ENCODE measurements around the gene BTN1A1.

BTN1A1 gene

DNA sequence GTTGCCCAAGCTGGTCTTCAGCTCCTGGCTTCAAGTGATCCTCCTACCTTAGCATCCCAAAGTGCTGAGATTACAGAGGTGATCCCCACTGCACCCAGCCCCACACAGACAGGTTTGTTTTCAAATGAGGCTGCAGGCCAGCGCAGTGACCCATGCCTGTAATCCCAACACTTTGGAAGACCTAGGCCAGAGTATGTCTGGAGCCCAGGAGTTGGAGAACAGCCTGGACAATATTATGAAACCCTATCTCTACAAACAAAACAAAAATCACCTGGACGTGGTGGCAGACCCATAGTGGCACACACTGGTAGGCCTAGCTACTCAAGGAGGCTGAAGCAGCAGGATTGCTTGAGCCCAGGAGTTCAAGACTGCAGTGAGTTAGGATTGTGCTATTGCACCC, 30.1 kb downstream of the BTN1A1 start:
- H3K27ac ChIP-seq: no peak overlapping the region
- TF ChIP-seq, protein P1, sequence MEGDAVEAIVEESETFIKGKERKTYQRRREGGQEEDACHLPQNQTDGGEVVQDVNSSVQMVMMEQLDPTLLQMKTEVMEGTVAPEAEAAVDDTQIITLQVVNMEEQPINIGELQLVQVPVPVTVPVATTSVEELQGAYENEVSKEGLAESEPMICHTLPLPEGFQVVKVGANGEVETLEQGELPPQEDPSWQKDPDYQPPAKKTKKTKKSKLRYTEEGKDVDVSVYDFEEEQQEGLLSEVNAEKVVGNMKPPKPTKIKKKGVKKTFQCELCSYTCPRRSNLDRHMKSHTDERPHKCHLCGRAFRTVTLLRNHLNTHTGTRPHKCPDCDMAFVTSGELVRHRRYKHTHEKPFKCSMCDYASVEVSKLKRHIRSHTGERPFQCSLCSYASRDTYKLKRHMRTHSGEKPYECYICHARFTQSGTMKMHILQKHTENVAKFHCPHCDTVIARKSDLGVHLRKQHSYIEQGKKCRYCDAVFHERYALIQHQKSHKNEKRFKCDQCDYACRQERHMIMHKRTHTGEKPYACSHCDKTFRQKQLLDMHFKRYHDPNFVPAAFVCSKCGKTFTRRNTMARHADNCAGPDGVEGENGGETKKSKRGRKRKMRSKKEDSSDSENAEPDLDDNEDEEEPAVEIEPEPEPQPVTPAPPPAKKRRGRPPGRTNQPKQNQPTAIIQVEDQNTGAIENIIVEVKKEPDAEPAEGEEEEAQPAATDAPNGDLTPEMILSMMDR (conservative IDR thresholded peaks at IDR 0.05): no peak

- peak overlapping the region; percentile 70; the same call in 1 of the 2 replicates for H3K27ac ChIP-seq
- TF ChIP-seq, protein P1 (conservative IDR thresholded peaks at IDR 0.05): no peak
Observed at GRCh38 chr6:26531897-26532296, 31.8 kb downstream of the BTN1A1 start.

DNA sequence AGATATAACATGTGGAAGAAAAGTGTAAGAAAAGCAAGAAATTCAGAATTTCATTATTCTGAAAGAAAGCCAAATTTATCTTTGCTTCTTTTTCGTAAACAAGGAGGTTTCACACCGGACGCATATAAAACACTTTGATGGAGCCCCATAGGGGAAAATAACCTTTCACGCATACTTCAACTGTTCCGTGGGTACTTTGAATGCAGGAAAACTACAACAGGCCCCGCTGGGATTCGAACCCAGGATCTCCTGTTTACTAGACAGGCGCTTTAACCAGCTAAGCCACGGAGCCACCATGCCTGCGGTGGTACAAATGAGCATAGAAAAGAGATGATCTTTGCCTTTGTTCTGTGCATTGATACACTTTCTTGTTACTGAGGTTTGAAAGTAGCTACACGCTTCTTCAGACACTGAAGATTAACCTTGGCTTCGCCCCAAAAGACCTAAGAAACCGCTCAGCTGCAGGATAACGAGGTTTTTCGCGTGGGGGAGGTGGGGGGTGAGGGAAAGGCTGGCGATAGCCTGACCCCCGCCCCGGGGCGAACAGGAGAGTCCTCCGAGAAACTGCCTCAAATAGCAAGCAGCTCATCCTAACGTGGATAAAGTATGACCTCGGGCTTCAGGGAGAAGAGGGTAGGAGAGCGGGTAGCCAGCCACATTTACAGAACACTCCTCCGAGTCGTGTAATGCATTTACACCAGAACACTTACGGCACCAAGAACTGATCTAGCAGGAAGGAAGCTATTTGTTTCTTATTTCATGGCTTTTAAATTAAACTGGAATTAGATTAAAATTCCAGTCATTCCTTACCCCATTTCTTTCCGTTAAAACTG, 32.8 kb downstream of the BTN1A1 start:
- H3K27ac ChIP-seq: peak overlapping the region; percentile 70
- TF ChIP-seq, protein P1 (conservative IDR thresholded peaks at IDR 0.05): no peak

DNA sequence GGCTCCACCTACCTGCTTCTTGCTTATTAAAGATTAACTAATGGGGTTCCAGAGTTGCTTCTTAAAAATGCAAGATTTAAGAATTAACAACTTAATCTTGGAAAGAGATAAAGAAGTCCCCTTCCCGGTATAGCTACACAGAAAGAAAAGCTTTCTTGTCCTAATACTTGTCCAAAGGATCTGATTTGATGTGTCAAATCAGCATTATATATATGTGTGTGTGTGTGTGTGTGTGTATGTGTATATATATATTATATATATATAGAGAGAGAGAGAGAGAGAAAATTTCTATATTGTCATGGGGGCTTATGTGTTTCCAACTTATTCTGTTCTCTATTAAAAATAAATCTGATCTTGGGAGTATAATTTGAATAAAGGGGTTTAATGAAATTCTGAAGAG, 33.4 kb downstream of the BTN1A1 start:
- H3K27ac ChIP-seq: peak overlapping the region; percentile 70
- TF ChIP-seq, protein P1 (conservative IDR thresholded peaks at IDR 0.05): no peak

DNA sequence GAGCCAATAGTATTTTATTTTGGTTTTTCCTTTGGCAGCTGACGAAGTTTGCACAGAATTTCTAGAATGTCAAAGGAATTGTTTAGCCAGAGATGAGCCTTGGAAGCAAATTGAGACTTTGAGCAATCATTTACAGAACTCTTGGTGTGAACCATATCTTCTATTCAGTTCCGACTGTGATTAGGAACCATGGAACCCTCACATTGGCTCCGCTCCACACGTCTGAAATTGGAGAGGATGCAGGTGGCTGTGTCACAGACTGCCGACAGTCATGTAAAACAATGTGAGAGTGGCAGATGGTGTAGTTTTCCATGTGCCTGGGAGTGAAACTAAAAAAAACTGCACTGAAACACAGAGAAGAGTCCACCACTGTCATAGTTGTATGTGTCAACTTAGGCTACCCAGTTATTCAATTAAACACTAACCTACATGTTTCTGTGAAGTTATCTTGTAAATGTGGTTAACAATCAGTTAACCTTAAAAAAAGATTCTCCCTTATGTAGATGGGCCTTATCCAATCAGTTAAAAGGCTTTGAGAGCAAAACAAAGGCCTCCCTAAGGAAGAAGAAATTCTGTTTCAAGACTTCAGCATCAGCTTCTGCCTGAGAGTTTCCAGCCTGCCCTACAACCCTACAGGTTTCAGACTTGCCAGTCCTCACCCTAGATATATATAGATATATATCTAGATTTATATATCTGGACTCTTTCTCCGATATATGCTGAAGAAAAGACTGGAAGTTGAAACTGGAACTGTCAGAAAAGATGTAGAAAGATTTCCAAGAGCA, 34.8 kb downstream of the BTN1A1 start:
- TF ChIP-seq, protein P1 (conservative IDR thresholded peaks at IDR 0.05): no peak
- peak overlapping the region; percentile 95 for H3K27ac ChIP-seq

DNA sequence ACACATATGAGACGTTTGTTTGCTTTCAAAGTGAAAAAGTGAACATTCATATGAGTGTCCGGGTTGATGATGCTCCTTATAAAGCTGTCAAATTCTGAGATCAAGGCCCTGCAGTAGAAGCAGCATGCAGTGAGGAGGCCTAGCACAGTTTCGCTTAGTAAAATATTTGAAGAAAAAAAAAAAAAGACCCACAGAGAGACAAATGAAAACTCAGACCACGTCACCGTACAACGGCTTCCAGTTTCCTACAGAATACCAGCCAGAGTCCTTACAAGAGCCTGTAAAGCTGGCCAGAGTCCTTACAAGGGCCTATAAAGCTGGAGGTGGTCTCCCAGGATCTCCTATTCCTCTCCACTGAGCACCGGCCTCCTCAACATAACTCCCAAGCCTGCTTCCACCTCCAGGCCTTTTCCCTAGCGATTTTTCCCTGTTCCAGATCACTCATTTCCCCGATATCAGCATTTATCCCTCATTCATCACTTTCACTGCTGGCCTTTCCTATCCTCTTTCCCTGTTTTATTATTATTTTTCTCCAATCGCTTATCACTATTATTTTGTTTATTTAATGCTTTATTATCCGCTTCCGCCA, 36.6 kb downstream of the BTN1A1 start:
- TF ChIP-seq, protein P1 (conservative IDR thresholded peaks at IDR 0.05): no peak
- peak overlapping the region; percentile 95 for H3K27ac ChIP-seq

All from VCaP (cell line).